Suppressor macrophage treated with lipopolysaccharide for 1 hour (primary cell): ENCODE data around the gene NUAK1.
"Not testable (repeated sequence)": the region's sequence is repeated elsewhere in the genome, so short reads cannot be mapped to it uniquely, and the experiment has no call there.

Source experiments
- DNase-seq, 3 donors: peaks; one replicate each; pipeline ENCODE4 v3.0.0-alpha.2; 2020 to 2022

Gene NUAK1

DNA sequence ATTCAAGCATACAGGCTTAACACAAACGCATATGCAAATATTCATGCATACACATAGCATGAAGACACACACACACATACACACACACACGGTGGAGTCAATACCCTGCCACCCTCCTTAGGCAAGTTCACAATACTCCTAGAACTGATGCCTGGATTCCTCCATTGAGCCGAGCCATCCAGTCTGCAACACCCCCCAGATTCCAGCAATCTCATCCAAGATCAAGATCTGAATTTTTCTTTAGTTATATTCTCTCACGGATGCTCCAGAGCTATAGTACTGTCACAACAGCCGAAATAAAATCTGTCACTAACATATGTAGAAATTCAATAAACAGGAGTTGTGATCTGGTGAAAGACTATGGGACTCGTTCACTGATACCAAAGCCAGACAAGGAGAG is 110.8 kb downstream of the NUAK1 start:
- no peak for DNase-seq

GRCh38 chr12:106027286-106027685 is 111.5 kb downstream of the NUAK1 start:
- DNase-seq: no peak

- no peak for DNase-seq
Observed at GRCh38 chr12:106025129-106025528, 113.6 kb downstream of the NUAK1 start.

GRCh38 chr12:106023039-106023438 is 115.7 kb downstream of the NUAK1 start:
- DNase-seq: no peak

DNA sequence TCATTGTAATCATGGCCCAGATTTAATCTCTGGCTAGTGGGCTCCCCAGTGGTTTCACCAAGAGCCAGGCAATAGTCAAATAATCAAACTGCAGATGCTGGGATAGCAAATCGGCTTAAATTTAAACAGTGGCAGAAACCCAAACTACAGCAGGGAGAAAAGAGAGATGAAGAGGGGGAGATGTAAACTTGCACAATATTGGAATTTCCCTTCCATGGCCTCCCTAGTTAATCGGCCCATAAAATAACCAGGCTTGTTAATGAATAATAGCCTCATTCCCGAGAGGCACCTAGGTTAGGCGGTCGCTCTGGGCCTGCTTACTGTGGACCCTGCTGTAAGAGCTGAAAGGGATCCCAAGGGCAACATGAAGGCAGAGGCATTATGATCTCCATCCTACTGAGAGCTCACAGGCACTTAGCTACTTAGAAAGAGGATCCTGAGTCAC is 116.2 kb downstream of the NUAK1 start:
- DNase-seq: no peak

- DNase-seq: no peak
Observed at GRCh38 chr12:106021516-106021915, 117.2 kb downstream of the NUAK1 start.

GRCh38 chr12:106020736-106021135 is 118.0 kb downstream of the NUAK1 start:
- DNase-seq: no peak

DNA sequence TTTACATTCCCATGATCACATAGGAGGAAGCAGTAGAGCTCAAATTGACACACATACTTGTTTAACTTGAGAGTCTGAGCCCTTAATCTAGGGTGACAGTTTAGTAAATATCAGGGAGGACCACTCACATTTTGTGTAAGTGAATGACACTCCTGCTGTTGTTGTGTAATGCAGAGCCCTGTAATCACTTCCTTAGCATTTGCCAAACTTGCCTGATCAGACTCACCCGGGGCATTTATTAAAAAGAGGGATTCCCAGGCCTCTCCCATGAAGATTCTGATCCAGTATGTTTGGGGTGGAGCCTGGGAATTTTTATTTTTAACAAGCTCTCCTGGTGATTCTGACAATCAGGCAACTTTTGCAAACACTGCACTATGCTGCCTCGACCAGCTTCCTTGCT is 119.6 kb downstream of the NUAK1 start:
- no peak for DNase-seq

DNA sequence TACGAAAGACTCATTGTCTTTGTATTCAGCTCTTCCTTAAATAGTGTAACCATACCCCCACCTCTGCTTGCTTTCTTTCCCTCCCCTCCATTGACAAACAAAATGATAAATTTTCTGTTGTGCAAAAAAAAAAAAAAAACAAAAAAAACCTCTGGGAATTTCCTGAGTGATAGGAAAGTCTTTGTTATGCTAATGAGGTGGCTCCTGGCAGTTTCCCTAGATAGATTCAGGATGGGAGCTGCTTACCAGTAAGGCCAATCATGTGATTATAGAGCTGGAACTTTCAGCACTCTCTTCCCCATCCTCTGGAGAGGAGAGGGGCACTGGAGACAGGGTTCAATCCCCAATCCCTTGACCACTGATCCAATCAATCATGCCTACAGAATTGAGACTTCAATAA is 120.5 kb downstream of the NUAK1 start:
- DNase-seq: no peak

- DNase-seq: not testable (repeated sequence)
Observed at GRCh38 chr12:106016601-106017278, 122.0 kb downstream of the NUAK1 start.

- no peak for DNase-seq
Observed at GRCh38 chr12:106015646-106016045, 123.1 kb downstream of the NUAK1 start.

GRCh38 chr12:106013941-106014340 is 124.8 kb downstream of the NUAK1 start:
- DNase-seq: no peak
